DOHH2 (cell line): ENCODE data around the gene RRP12.
A peak's percentile ranks its signal among the peaks of the same experiment; 100 is the strongest.

Experiments
- H3F3A ChIP-seq: fragments of 200-600 bp; sonication (generic), shearing (Covaris generic); 2 replicates; pipeline ENCODE4 v1.6.0; 2016; ENCODE audit warnings: antibody characterized with exemption, mild to moderate bottlenecking; ENCODE audit not compliant: control insufficient read depth, insufficient read depth
- H3K27ac ChIP-seq: fragments of 200-600 bp; sonication (generic); 2 replicates; pipeline ENCODE4 v1.5.1; 2014; ENCODE audit warnings: low read depth, mild to moderate bottlenecking, low read length, moderate library complexity
- H3K27me3 ChIP-seq: fragments of 200-600 bp; sonication (generic); 2 replicates; pipeline ENCODE4 v1.6.1; 2014; ENCODE audit warnings: mild to moderate bottlenecking, low read length, mixed read lengths; ENCODE audit not compliant: control insufficient read depth
- H3K36me3 ChIP-seq: fragments of 200-600 bp; sonication (generic); 2 replicates; pipeline ENCODE4 v1.6.1; 2014; ENCODE audit warnings: mild to moderate bottlenecking, low read length, moderate library complexity, mixed read lengths; ENCODE audit not compliant: control insufficient read depth
- H3K4me1 ChIP-seq: fragments of 200-600 bp; sonication (generic); 2 replicates; pipeline ENCODE4 v1.6.1; 2014; ENCODE audit warnings: mild to moderate bottlenecking, low read length, mixed read lengths; ENCODE audit not compliant: control insufficient read depth
- H3K4me2 ChIP-seq: fragments of 200-600 bp; sonication (generic); 2 replicates; pipeline ENCODE4 v1.6.0; 2014; ENCODE audit warnings: mild to moderate bottlenecking, low read length, moderate library complexity
- H3K4me3 ChIP-seq: fragments of 200-600 bp; sonication (generic); 2 replicates; pipeline ENCODE4 v1.5.1; 2014; ENCODE audit warnings: mild to moderate bottlenecking, low read length, mixed read lengths
- H3K79me2 ChIP-seq: fragments of 200-600 bp; sonication (generic); 2 replicates; pipeline ENCODE4 v1.6.1; 2014; ENCODE audit warnings: mild to moderate bottlenecking, low read length, mixed read lengths; ENCODE audit not compliant: control insufficient read depth
- H3K9me2 ChIP-seq: fragments of 200-600 bp; sonication (generic); replicated peaks from 2 replicates; pipeline ENCODE4 v1.6.1; 2014; ENCODE audit warnings: mild to moderate bottlenecking, low read length, mixed read lengths; ENCODE audit not compliant: control insufficient read depth
- H3K9me3 ChIP-seq: fragments of 200-600 bp; sonication (generic); 2 replicates; pipeline ENCODE4 v1.6.1; 2014; ENCODE audit warnings: antibody characterized with exemption, low read length, mixed read lengths; ENCODE audit not compliant: control insufficient read depth, insufficient read depth
- H4K20me1 ChIP-seq: fragments of 200-600 bp; sonication (generic); 2 replicates; pipeline ENCODE4 v1.6.0; 2014; ENCODE audit warnings: low read depth, mild to moderate bottlenecking, antibody characterized with exemption, low read length, moderate library complexity; ENCODE audit not compliant: control insufficient read depth, insufficient read depth
- EZH2phosphoT487 ChIP-seq: fragments of 200-600 bp; sonication (generic); IDR thresholded peaks from 2 replicates; pipeline ENCODE4 v1.6.1; 2017; ENCODE audit warnings: borderline replicate concordance, mild to moderate bottlenecking, antibody characterized with exemption, low read length, moderate library complexity, mixed read lengths
- TF ChIP-seq, protein P1 (sequence below): fragments of 200-600 bp; sonication (generic); IDR thresholded peaks from one replicate; pipeline ENCODE4 v1.5.1; 2014; ENCODE audit warnings: antibody characterized with exemption, mild to moderate bottlenecking, low read depth, low read length; ENCODE audit not compliant: poor library complexity, severe bottlenecking

RRP12 gene, protein sequence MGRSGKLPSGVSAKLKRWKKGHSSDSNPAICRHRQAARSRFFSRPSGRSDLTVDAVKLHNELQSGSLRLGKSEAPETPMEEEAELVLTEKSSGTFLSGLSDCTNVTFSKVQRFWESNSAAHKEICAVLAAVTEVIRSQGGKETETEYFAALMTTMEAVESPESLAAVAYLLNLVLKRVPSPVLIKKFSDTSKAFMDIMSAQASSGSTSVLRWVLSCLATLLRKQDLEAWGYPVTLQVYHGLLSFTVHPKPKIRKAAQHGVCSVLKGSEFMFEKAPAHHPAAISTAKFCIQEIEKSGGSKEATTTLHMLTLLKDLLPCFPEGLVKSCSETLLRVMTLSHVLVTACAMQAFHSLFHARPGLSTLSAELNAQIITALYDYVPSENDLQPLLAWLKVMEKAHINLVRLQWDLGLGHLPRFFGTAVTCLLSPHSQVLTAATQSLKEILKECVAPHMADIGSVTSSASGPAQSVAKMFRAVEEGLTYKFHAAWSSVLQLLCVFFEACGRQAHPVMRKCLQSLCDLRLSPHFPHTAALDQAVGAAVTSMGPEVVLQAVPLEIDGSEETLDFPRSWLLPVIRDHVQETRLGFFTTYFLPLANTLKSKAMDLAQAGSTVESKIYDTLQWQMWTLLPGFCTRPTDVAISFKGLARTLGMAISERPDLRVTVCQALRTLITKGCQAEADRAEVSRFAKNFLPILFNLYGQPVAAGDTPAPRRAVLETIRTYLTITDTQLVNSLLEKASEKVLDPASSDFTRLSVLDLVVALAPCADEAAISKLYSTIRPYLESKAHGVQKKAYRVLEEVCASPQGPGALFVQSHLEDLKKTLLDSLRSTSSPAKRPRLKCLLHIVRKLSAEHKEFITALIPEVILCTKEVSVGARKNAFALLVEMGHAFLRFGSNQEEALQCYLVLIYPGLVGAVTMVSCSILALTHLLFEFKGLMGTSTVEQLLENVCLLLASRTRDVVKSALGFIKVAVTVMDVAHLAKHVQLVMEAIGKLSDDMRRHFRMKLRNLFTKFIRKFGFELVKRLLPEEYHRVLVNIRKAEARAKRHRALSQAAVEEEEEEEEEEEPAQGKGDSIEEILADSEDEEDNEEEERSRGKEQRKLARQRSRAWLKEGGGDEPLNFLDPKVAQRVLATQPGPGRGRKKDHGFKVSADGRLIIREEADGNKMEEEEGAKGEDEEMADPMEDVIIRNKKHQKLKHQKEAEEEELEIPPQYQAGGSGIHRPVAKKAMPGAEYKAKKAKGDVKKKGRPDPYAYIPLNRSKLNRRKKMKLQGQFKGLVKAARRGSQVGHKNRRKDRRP (N-terminal part only)

GRCh38 chr10:97400665-97401454 lies at the start of gene RRP12:
Gene RRP12 (minus strand): TSS chr10:97401340. CDS start chr10:97401231, 109 bp downstream.
- H3K36me3 ChIP-seq: peaks cover 14% of the 10 kb centered on the region
- no peaks in the 10 kb centered on the region for H3K9me3 ChIP-seq
- H3K4me3 ChIP-seq: peak within 1 kb of the TSS; percentile 88
- no peaks in the 10 kb centered on the region for H3K27me3 ChIP-seq
- H4K20me1 ChIP-seq: 0 out of 2 replicates have a peak, but pooled peaks cover 4% of the 10 kb centered on the region
- peak within 1 kb of the TSS; percentile 81 for H3K4me2 ChIP-seq
- TF ChIP-seq, protein P1, sequence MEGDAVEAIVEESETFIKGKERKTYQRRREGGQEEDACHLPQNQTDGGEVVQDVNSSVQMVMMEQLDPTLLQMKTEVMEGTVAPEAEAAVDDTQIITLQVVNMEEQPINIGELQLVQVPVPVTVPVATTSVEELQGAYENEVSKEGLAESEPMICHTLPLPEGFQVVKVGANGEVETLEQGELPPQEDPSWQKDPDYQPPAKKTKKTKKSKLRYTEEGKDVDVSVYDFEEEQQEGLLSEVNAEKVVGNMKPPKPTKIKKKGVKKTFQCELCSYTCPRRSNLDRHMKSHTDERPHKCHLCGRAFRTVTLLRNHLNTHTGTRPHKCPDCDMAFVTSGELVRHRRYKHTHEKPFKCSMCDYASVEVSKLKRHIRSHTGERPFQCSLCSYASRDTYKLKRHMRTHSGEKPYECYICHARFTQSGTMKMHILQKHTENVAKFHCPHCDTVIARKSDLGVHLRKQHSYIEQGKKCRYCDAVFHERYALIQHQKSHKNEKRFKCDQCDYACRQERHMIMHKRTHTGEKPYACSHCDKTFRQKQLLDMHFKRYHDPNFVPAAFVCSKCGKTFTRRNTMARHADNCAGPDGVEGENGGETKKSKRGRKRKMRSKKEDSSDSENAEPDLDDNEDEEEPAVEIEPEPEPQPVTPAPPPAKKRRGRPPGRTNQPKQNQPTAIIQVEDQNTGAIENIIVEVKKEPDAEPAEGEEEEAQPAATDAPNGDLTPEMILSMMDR: peak; percentile 38
- no peak for TF ChIP-seq EZH2phosphoT487
- H3K9me2 ChIP-seq: no peaks in the 10 kb centered on the region
- peak within 1 kb of the TSS; percentile 25 for H3K27ac ChIP-seq
- peaks cover 15% of the 10 kb centered on the region for H3K4me1 ChIP-seq
- peaks cover 22% of the 10 kb centered on the region for H3K79me2 ChIP-seq
- H3F3A ChIP-seq: no peaks in the 10 kb centered on the region

DNA sequence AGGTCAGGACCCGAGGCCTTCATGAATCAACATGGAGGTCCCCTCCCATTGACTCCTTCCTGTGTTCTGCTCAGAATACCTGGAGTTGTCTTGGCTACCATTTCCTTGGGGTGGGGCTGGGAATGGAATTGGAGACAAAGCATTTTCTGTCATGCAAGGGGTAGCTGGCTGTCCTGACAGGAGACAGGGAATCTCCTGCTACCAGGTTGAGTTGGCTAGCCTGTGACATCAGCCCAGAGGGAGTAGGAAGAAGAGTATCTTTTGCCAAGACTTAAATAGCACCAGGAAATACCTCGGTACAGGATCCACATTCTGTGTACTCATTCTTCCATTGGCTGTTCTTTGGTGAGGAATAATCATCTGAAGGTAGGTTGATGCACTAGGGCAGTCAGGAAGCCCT lies 49.7 kb upstream of the RRP12 start:
- no peak overlapping the region for H3K27ac ChIP-seq
- H3K79me2 ChIP-seq: peaks cover 53% of the 10 kb centered on the region
- H3K9me3 ChIP-seq: no peaks in the 10 kb centered on the region
- TF ChIP-seq, protein P1: no peak
- no peak for TF ChIP-seq EZH2phosphoT487
- no peaks in the 10 kb centered on the region for H3K27me3 ChIP-seq
- H4K20me1 ChIP-seq: peaks cover 7% of the 10 kb centered on the region; the same call in 1 of the 2 replicates
- peaks cover 16% of the 10 kb centered on the region for H3K4me1 ChIP-seq
- H3K4me3 ChIP-seq: no peak overlapping the region
- H3K9me2 ChIP-seq: no peaks in the 10 kb centered on the region
- H3K4me2 ChIP-seq: no peak overlapping the region
- no peaks in the 10 kb centered on the region for H3F3A ChIP-seq
- peaks cover 49% of the 10 kb centered on the region for H3K36me3 ChIP-seq
